HEK293T (cell line): Measurements from ENCODE around the gene RAC3.

ENCODE experiments used
- BHLHE40 ChIP-seq: fragments of 450-650 bp; IDR thresholded peaks from 2 replicates; pipeline ENCODE4 v1.6.1; 2016; ENCODE audit warnings: mild to moderate bottlenecking, moderate library complexity, borderline replicate concordance
- HDGF ChIP-seq: fragments of 450-650 bp; IDR thresholded peaks from 2 replicates; pipeline ENCODE4 v1.6.1; 2017; ENCODE audit warnings: antibody characterized with exemption, borderline replicate concordance
- SP1 ChIP-seq: fragments of 450-650 bp; IDR thresholded peaks from 2 replicates; pipeline ENCODE4 v1.6.1; 2017

GRCh38 chr17:82060614-82061013 lies 29.1 kb downstream of the RAC3 start:
- TF ChIP-seq SP1 = no peak
- no peak for TF ChIP-seq BHLHE40
- no peak for TF ChIP-seq HDGF
